GM21737 (cell line): ENCODE measurements around the gene IZUMO2.
"Not testable (repeated sequence)": the region's sequence is repeated elsewhere in the genome, so short reads cannot be mapped to it uniquely, and the experiment has no call there.

ENCODE experiments used
- ATAC-seq: cut with Tn5 transposase; IDR thresholded peaks from one replicate; pipeline ENCODE4 v1.9.1; 2021; ENCODE audit warnings: mild to moderate bottlenecking, moderate library complexity; ENCODE audit not compliant: unreplicated experiment

Gene IZUMO2

GRCh38 chr19:50140118-50140845 is 22.8 kb downstream of the IZUMO2 start:
- not testable (repeated sequence) for ATAC-seq

- not testable (repeated sequence) for ATAC-seq
These were observed 26.3 kb downstream of the IZUMO2 start for GRCh38 chr19:50136603-50137365.

- ATAC-seq: not testable (repeated sequence)
These were observed 27.1 kb downstream of the IZUMO2 start for GRCh38 chr19:50135856-50136602.

GRCh38 chr19:50134777-50135719 is 28.0 kb downstream of the IZUMO2 start:
- ATAC-seq: not testable (repeated sequence)

GRCh38 chr19:50133518-50134492 is 29.3 kb downstream of the IZUMO2 start:
- ATAC-seq: not testable (repeated sequence)

- not testable (repeated sequence) for ATAC-seq
These were observed 59.1 kb downstream of the IZUMO2 start for GRCh38 chr19:50104012-50104411.

- not testable (repeated sequence) for ATAC-seq
These were observed 59.7 kb downstream of the IZUMO2 start for GRCh38 chr19:50103405-50103804.
